ENCODE results near the gene PFDN2. TPM values are rescaled to one million over a fixed set of nuclear protein-coding genes. Genes with fewer than 3 reads are reported as not detected.

Gene PFDN2
- total and polyA plus RNA-seq, 2 of the 4 experiments (the other 2 are of a cell fraction): 62.4 to 179 TPM

DNA sequence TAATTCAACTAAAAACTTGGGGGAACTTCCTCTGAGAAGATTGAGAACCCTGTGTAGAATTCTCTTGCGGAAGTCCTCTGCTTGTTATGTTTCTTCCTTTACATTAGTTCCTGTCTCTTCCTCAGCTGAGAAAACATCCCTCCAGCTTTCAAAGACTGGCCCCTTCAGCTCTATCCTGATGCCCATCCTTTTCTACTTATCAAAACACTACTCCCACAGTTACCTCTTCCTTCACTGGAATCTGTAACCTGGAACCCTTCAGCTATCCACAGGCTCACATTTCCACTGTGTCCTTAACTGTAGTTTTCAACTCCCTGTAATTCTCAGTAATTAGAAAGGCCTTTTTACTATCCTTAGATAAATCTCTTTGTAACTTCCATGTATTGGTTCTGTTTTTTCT, 20.6 kb upstream of the PFDN2 start:
- Histone ChIP-seq H4K8ac (ENCODE audit: low read depth in 2 of 2, low read length in 2 of 2) (no peak overlapping the region), H4K5ac (ENCODE audit: low read depth, low read length) (no peak overlapping the region), H2BK20ac (ENCODE audit: low read depth, low read length) (no peak overlapping the region), H3K36me3 (ENCODE audit: control insufficient read depth, insufficient read depth, low read length) (no peaks in the 10 kb centered on the region), H2BK120ac (ENCODE audit: low read depth, low read length) (no peak overlapping the region), H4K20me1 (ENCODE audit: insufficient read depth, low read length) (no peaks in the 10 kb centered on the region; the same call in 1 of the 2 replicates), H3K23ac (ENCODE audit: low read depth, low read length) (no peak overlapping the region), H3K9ac (ENCODE audit: low read depth, low read length) (no peak overlapping the region), H3K4me2 (ENCODE audit: low read depth, low read length) (no peak overlapping the region), H3K27ac (ENCODE audit: insufficient read depth, low read length) (no peak overlapping the region), H3K14ac (replicated peaks; ENCODE audit: low read depth, low read length) (no peak overlapping the region), H3K18ac (ENCODE audit: low read depth, low read length) (no peak overlapping the region), H3K9me1 (ENCODE audit: insufficient read depth, low read length) (no peaks in the 10 kb centered on the region; the same call in 1 of the 2 replicates), H2BK15ac (ENCODE audit: low read depth, low read length) (no peak overlapping the region), H2AK9ac (replicated peaks; ENCODE audit: low read depth, low read length, poor library complexity) (no peak overlapping the region), H3K27me3 (ENCODE audit: control insufficient read depth, insufficient read depth, low read length) (no peaks in the 10 kb centered on the region), H3K4ac (ENCODE audit: low read depth, low read length) (no peak overlapping the region), H2AK5ac (ENCODE audit: low read depth, low read length) (no peak overlapping the region), H3K79me1 (ENCODE audit: low read depth in 1 of 2, low read length in 2 of 2) (peaks cover 11 to 36% of the 10 kb centered on the region in 2 experiments; a peak in 3 of 4 replicates), H3K56ac (ENCODE audit: extremely low read depth, insufficient read depth, low read length) (no peak overlapping the region), H4K91ac (ENCODE audit: insufficient read depth, low read depth, low read length) (no peak overlapping the region), H3K4me3 (ENCODE audit: insufficient read depth, low read depth, low read length) (no peak overlapping the region), H2AFZ (replicated peaks; ENCODE audit: low read length, poor library complexity) (no peak overlapping the region), H3K4me1 (ENCODE audit: control insufficient read depth, insufficient read depth, low read length) (no peaks in the 10 kb centered on the region), H3K9me3 (ENCODE audit: control insufficient read depth, insufficient read depth, low read length) (no peaks in the 10 kb centered on the region), H2BK5ac (ENCODE audit: low read depth, low read length, poor library complexity, severe bottlenecking) (no peak overlapping the region)
- DNase-seq (no peak), ATAC-seq (ENCODE audit: low read depth) (no peak)
- in situ Hi-C loops (cut with MboI; ENCODE audit: low sequenced_read_pairs) (no loop called here), intact Hi-C loops (cut with micrococcal nuclease) (loop anchor here (2.0 kb wide), 1 partner anchor 412 kb away; no protein-coding TSS in a partner anchor), dilution Hi-C loops (cut with HindIII; ENCODE audit: low sequenced_read_pairs, unreplicated experiment) (no loop called here)
- POLR2A ChIA-PET (ENCODE audit: unreplicated experiment): no interaction called here
- CTCF ChIA-PET: no interaction called here
- 100% methylated on average over 1 of the region's 1 CpG; no CpG with 5 or more reads in 1 of the 2 experiments for WGBS, 2 experiments (ENCODE audit: extremely low coverage in 2 of 2, insufficient read length in 1 of 2)
- TF ChIP-seq BHLHE40 (IDR thresholded peaks at IDR 0.05; ENCODE audit: low read depth, low read length) (no peak), CTCF (conservative IDR thresholded peaks at IDR 0.05; ENCODE audit: low read depth, low read length) (no peak), ELK1 (IDR thresholded peaks at IDR 0.05; ENCODE audit: borderline replicate concordance, low read depth, low read length) (no peak)
- TF ChIP-seq, protein P1, sequence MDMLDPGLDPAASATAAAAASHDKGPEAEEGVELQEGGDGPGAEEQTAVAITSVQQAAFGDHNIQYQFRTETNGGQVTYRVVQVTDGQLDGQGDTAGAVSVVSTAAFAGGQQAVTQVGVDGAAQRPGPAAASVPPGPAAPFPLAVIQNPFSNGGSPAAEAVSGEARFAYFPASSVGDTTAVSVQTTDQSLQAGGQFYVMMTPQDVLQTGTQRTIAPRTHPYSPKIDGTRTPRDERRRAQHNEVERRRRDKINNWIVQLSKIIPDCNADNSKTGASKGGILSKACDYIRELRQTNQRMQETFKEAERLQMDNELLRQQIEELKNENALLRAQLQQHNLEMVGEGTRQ (IDR thresholded peaks at IDR 0.05; ENCODE audit: low read depth, low read length): no peak
- BruUV-seq (replicated peaks): no TSS peak
